Activated CD4-positive, alpha-beta T cell treated with anti-CD3 and anti-CD28 coated beads for 4 hours (primary cell): Measurements from ENCODE around the gene AASS.
"Not testable (repeated sequence)": the region's sequence is repeated elsewhere in the genome, so short reads cannot be mapped to it uniquely, and the experiment has no call there.

ENCODE experiments used
- DNase-seq, 2 donors: peaks; one replicate each; pipeline ENCODE4 v3.0.0-alpha.2; 2020

AASS gene

GRCh38 chr7:122143751-122144711, at the start of gene AASS:
Gene AASS, minus strand, starts transcription at chr7:122144249. Its CDS starts 10,523 bp downstream, at chr7:122133726.
- DNase-seq, result peak; percentile 56 to 74

GRCh38 chr7:122188785-122189184, 44.7 kb upstream of the AASS start:
- DNase-seq, result no peak

- DNase-seq, result no peak
Observed at GRCh38 chr7:122183106-122183505, 39.1 kb upstream of the AASS start.

GRCh38 chr7:122182081-122182480, 38.0 kb upstream of the AASS start:
- no peak for DNase-seq

GRCh38 chr7:122172144-122172543, 28.1 kb upstream of the AASS start:
- not testable (repeated sequence) for DNase-seq

- no peak for DNase-seq
Observed at GRCh38 chr7:122166740-122167139, 22.7 kb upstream of the AASS start.

GRCh38 chr7:122166275-122166674, 22.2 kb upstream of the AASS start:
- no peak for DNase-seq

- no peak for DNase-seq
Observed at GRCh38 chr7:122161628-122162027, 17.6 kb upstream of the AASS start.

- no peak for DNase-seq
Observed at GRCh38 chr7:122155566-122155965, 11.5 kb upstream of the AASS start.

- no peak for DNase-seq
Observed at GRCh38 chr7:122148878-122149277, 4.8 kb upstream of the AASS start.

- no peak for DNase-seq
Observed at GRCh38 chr7:122148081-122148480, 4.0 kb upstream of the AASS start.

GRCh38 chr7:122145937-122146645, 2.0 kb upstream of the AASS start:
- no peak for DNase-seq

GRCh38 chr7:122143376-122143750, 686 bp downstream of the AASS start:
- DNase-seq, result peak in 1 of 2 donors; percentile 4

GRCh38 chr7:122140918-122141317, 3.1 kb downstream of the AASS start:
- DNase-seq, result no peak

- DNase-seq, result no peak
Observed at GRCh38 chr7:122137251-122138077, 6.6 kb downstream of the AASS start.

GRCh38 chr7:122136639-122137245, 7.3 kb downstream of the AASS start:
- DNase-seq, result no peak

GRCh38 chr7:122136078-122136477, 8.0 kb downstream of the AASS start:
- no peak for DNase-seq

- DNase-seq, result no peak
Observed at GRCh38 chr7:122135275-122135674, 8.8 kb downstream of the AASS start.

- DNase-seq, result not testable (repeated sequence)
Observed at GRCh38 chr7:122134793-122135192, 9.3 kb downstream of the AASS start.

GRCh38 chr7:122133477-122133876, 10.6 kb downstream of the AASS start:
- DNase-seq, result no peak

GRCh38 chr7:122132341-122132740, 11.7 kb downstream of the AASS start:
- no peak for DNase-seq

GRCh38 chr7:122123746-122124145, 20.3 kb downstream of the AASS start:
- no peak for DNase-seq

- no peak for DNase-seq
Observed at GRCh38 chr7:122118757-122119156, 25.3 kb downstream of the AASS start.
